IMR-90 (cell line): ENCODE results near the gene TMEM74B. TPM values are rescaled to one million over a fixed set of nuclear protein-coding genes. Genes with fewer than 3 reads are reported as not detected.

Experiments used
- ATAC-seq: fragments of 200-7000 bp; cut with Tn5 transposase; 2 replicates; pipeline ENCODE4 v1.9.1; 2020; ENCODE audit warnings: low read depth, mild to moderate bottlenecking, moderate library complexity
- BruUV-seq: library from RNA; stranded (reverse); fragments of 400-500 nt; replicated peaks from 2 replicates; lab custom pipeline; 2021; lab: Mats Ljungman, UMichigan
- CTCF ChIA-PET: fragments of 300-600 bp; formaldehyde crosslinking; extraction: SDS; loops from one replicate; lab custom pipeline; 2021; ENCODE audit warnings: antibody characterized with exemption; lab: Yijun Ruan, JAX
- POLR2A ChIA-PET: fragments of 300-600 bp; sonication (Branson Sonifier 250); formaldehyde crosslinking; loops from one replicate; lab custom pipeline; 2022; ENCODE audit warnings: antibody characterized with exemption; ENCODE audit not compliant: unreplicated experiment; lab: Charles Lee
- DNase-seq: peaks from one replicate; pipeline ENCODE4 v3.0.0; 2013
- H2AFZ ChIP-seq: replicated peaks from 2 replicates; pipeline ENCODE3; 2013; ENCODE audit warnings: low read length, mild to moderate bottlenecking; ENCODE audit not compliant: poor library complexity
- H2AK5ac ChIP-seq: 2 replicates; pipeline ENCODE4 v1.6.1; 2013; ENCODE audit warnings: low read depth, low read length, inconsistent platforms
- H2AK9ac ChIP-seq: replicated peaks from 2 replicates; pipeline ENCODE3; 2013; ENCODE audit warnings: mild to moderate bottlenecking, low read depth, low read length, moderate library complexity; ENCODE audit not compliant: poor library complexity
- H2BK120ac ChIP-seq: 2 replicates; pipeline ENCODE4 v1.6.1; 2013; ENCODE audit warnings: low read depth, low read length, inconsistent platforms
- H2BK15ac ChIP-seq: 3 replicates; pipeline ENCODE4 v1.6.1; 2013; ENCODE audit warnings: low read depth, low read length, inconsistent platforms
- H2BK20ac ChIP-seq: 2 replicates; pipeline ENCODE4 v1.6.1; 2013; ENCODE audit warnings: low read depth, mild to moderate bottlenecking, inconsistent platforms, low read length, moderate library complexity
- H2BK5ac ChIP-seq: 2 replicates; pipeline ENCODE4 v1.6.1; 2013; ENCODE audit warnings: mild to moderate bottlenecking, low read depth, low read length, inconsistent platforms; ENCODE audit not compliant: poor library complexity, severe bottlenecking
- H3K14ac ChIP-seq: replicated peaks from 2 replicates; pipeline ENCODE4 v1.6.1; 2013; ENCODE audit warnings: low read depth, low read length, inconsistent platforms
- H3K18ac ChIP-seq: 2 replicates; pipeline ENCODE4 v1.6.1; 2013; ENCODE audit warnings: low read depth, low read length, control low read depth
- H3K23ac ChIP-seq: 2 replicates; pipeline ENCODE4 v1.6.1; 2013; ENCODE audit warnings: low read depth, low read length, inconsistent platforms
- H3K27ac ChIP-seq: 2 replicates; pipeline ENCODE4 v1.5.1; 2013; ENCODE audit warnings: mild to moderate bottlenecking, control low read depth, low read length; ENCODE audit not compliant: insufficient read depth
- H3K27me3 ChIP-seq: 2 replicates; pipeline ENCODE4 v1.6.1; 2013; ENCODE audit warnings: low read length; ENCODE audit not compliant: control insufficient read depth, insufficient read depth
- H3K36me3 ChIP-seq: 2 replicates; pipeline ENCODE4 v1.6.1; 2013; ENCODE audit warnings: low read length, mixed read lengths; ENCODE audit not compliant: control insufficient read depth, insufficient read depth
- H3K4ac ChIP-seq: 2 replicates; pipeline ENCODE4 v1.6.1; 2013; ENCODE audit warnings: low read depth, low read length, inconsistent platforms
- H3K4me1 ChIP-seq: 2 replicates; pipeline ENCODE4 v1.6.1; 2013; ENCODE audit warnings: low read length, mixed read lengths; ENCODE audit not compliant: control insufficient read depth, insufficient read depth
- H3K4me2 ChIP-seq: 2 replicates; pipeline ENCODE4 v1.6.1; 2013; ENCODE audit warnings: low read depth, mild to moderate bottlenecking, control low read depth, low read length, moderate library complexity
- H3K4me3 ChIP-seq: 2 replicates; pipeline ENCODE4 v1.5.1; 2013; ENCODE audit warnings: low read depth, mild to moderate bottlenecking, control low read depth, low read length, moderate library complexity; ENCODE audit not compliant: insufficient read depth
- H3K56ac ChIP-seq: 2 replicates; pipeline ENCODE4 v1.6.1; 2013; ENCODE audit warnings: low read length, inconsistent platforms; ENCODE audit not compliant: insufficient read depth; ENCODE audit errors: extremely low read depth
- H3K79me1 ChIP-seq, 2 experiments: 2 replicates each; pipeline ENCODE4 v1.6.1; 2013; ENCODE audit warnings: low read length in 2 of 2, inconsistent platforms in 1 of 2, low read depth in 1 of 2
- H3K9ac ChIP-seq: 2 replicates; pipeline ENCODE4 v1.6.1; 2013; ENCODE audit warnings: low read depth, low read length, control low read depth
- H3K9me1 ChIP-seq: 2 replicates; pipeline ENCODE4 v1.6.1; 2013; ENCODE audit warnings: low read length, inconsistent platforms; ENCODE audit not compliant: insufficient read depth
- H3K9me3 ChIP-seq: 2 replicates; pipeline ENCODE4 v1.6.1; 2013; ENCODE audit warnings: low read length; ENCODE audit not compliant: control insufficient read depth, insufficient read depth
- H4K20me1 ChIP-seq: 2 replicates; pipeline ENCODE4 v1.6.1; 2013; ENCODE audit warnings: low read length, inconsistent platforms; ENCODE audit not compliant: insufficient read depth
- H4K5ac ChIP-seq: 2 replicates; pipeline ENCODE4 v1.6.1; 2013; ENCODE audit warnings: mild to moderate bottlenecking, low read depth, low read length, control low read depth
- H4K8ac ChIP-seq, 2 experiments: 2 replicates each; pipeline ENCODE4 v1.6.1; 2013; ENCODE audit warnings: low read depth in 2 of 2, low read length in 2 of 2, control low read depth in 1 of 2, inconsistent platforms in 1 of 2
- H4K91ac ChIP-seq: 2 replicates; pipeline ENCODE4 v1.6.1; 2013; ENCODE audit warnings: low read depth, low read length, inconsistent platforms; ENCODE audit not compliant: insufficient read depth
- BHLHE40 ChIP-seq: fragments of 150-350 bp; IDR thresholded peaks from 2 replicates; pipeline ENCODE4 v1.6.1; 2016; ENCODE audit warnings: mild to moderate bottlenecking, low read depth, low read length
- CEBPB ChIP-seq: IDR thresholded peaks from 2 replicates; pipeline ENCODE4 v1.6.1; 2012; ENCODE audit warnings: low read depth, low read length, improper control_type of control experiment
- CHD1 ChIP-seq: IDR thresholded peaks from 2 replicates; pipeline ENCODE4 v1.6.1; 2012; ENCODE audit warnings: low read depth, low read length, improper control_type of control experiment
- FOS ChIP-seq: fragments of 150-350 bp; IDR thresholded peaks from 2 replicates; pipeline ENCODE4 v1.6.1; 2016; ENCODE audit warnings: low read depth, low read length
- MAFK ChIP-seq: IDR thresholded peaks from 2 replicates; pipeline ENCODE4 v1.6.1; 2012; ENCODE audit warnings: low read depth, low read length, improper control_type of control experiment
- MAZ ChIP-seq: IDR thresholded peaks from 2 replicates; pipeline ENCODE4 v1.6.1; 2012; ENCODE audit warnings: low read depth, mild to moderate bottlenecking, low read length, improper control_type of control experiment, moderate library complexity, borderline replicate concordance
- NFE2L2 ChIP-seq: fragments of 150-350 bp; IDR thresholded peaks from 2 replicates; pipeline ENCODE4 v1.6.1; 2016; ENCODE audit warnings: low read depth, mild to moderate bottlenecking, low read length
- POLR2A ChIP-seq: IDR thresholded peaks from 2 replicates; pipeline ENCODE4 v1.6.1; 2012; ENCODE audit warnings: mild to moderate bottlenecking, low read depth, low read length
- RAD21 ChIP-seq: IDR thresholded peaks from 2 replicates; pipeline ENCODE4 v1.6.1; 2012; ENCODE audit warnings: low read length, improper control_type of control experiment
- RCOR1 ChIP-seq: IDR thresholded peaks from 2 replicates; pipeline ENCODE4 v1.6.1; 2012; ENCODE audit warnings: mild to moderate bottlenecking, low read length, improper control_type of control experiment; ENCODE audit not compliant: insufficient replicate concordance
- RFX5 ChIP-seq: IDR thresholded peaks from 2 replicates; pipeline ENCODE4 v1.8.0; 2012; ENCODE audit warnings: low read depth, mild to moderate bottlenecking, low read length, moderate library complexity
- SMC3 ChIP-seq: fragments of 150-350 bp; IDR thresholded peaks from 2 replicates; pipeline ENCODE4 v1.6.1; 2016; ENCODE audit warnings: low read depth, mild to moderate bottlenecking, antibody characterized with exemption, low read length, moderate library complexity
- WGBS, 2 experiments: methylation state at CpG; one replicate each; pipeline versions ENCODE4 v1.1.5 to v1.1.7; 2013; ENCODE audit warnings: missing lambda C conversion rate in 2 of 2; ENCODE audit not compliant: insufficient read length in 1 of 2; ENCODE audit errors: extremely low coverage in 2 of 2; 5-methylcytosine and 5-hydroxymethylcytosine counted together
- dilution Hi-C: fragments of 300-500 bp; cut with HindIII; formaldehyde crosslinking; loops from one replicate; pipeline ENCODE4 v1.14.3; 2018; ENCODE audit warnings: low sequenced_read_pairs; ENCODE audit not compliant: unreplicated experiment
- in situ Hi-C: fragments of 300-500 bp; cut with MboI; formaldehyde crosslinking; loops from 3 replicates; pipeline ENCODE4 v1.14.3; 2019; ENCODE audit warnings: low sequenced_read_pairs, inconsistent platforms, mixed read lengths
- intact Hi-C: fragments of 100-400 bp; cut with micrococcal nuclease; formaldehyde crosslinking; loops from 2 replicates; pipeline ENCODE4 v1.10.0; 2022
- polyA plus RNA-seq, 3 experiments: library from polyadenylated mRNA; depleted of rRNA; stranded (reverse); fragments of >200 nt; gene quantifications; 2 replicates each; pipeline ENCODE4 v1.2.3, GENCODE V29; 2012; ENCODE audit warnings: low replicate concordance in 1 of 3
- total RNA-seq: library from RNA; depleted of rRNA; stranded (reverse); fragments of >200 nt; gene quantifications from 2 replicates; pipeline ENCODE4 v1.2.3, GENCODE V29; 2012
- TF ChIP-seq, protein P1 (sequence below): conservative IDR thresholded peaks from 2 replicates; pipeline ENCODE4 v1.5.1; 2012; ENCODE audit warnings: mild to moderate bottlenecking, low read depth, low read length, improper control_type of control experiment
- TF ChIP-seq, protein P2 (sequence below): fragments of 150-350 bp; IDR thresholded peaks from 2 replicates; pipeline ENCODE4 v1.6.1; 2016; ENCODE audit warnings: low read depth, mild to moderate bottlenecking, low read length, moderate library complexity, borderline replicate concordance
- TF ChIP-seq, protein P3 (sequence below): fragments of 150-350 bp; IDR thresholded peaks from 2 replicates; pipeline ENCODE4 v1.6.1; 2017; ENCODE audit warnings: mild to moderate bottlenecking, antibody characterized with exemption, low read length, low read depth

The TMEM74B gene
- total and polyA plus RNA-seq, 2 of the 4 experiments (the other 2 are of a cell fraction): 0.03 TPM; not detected in 1

DNA sequence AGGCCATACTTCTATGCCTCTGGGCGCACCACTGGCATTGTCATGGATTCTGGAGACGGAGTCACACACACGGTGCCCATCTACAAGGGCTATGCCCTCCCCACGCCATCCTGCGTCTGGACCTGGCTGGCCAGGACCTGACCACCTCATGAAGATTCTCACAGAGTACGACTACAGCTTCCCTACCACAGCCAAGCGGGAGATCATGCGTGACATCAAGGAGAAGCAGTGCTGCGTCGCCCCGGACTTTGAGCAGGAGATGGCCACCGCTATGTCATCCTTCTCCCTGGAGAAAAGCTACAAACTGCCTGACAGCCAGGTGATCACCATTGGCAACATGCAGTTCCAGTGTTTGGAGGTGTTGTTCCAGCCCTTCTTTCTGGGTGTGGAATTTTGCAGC is 23.8 kb downstream of the TMEM74B start:
- no TSS peak for BruUV-seq
- Histone ChIP-seq H2BK5ac (no peak overlapping the region), H3K4me3 (no peak overlapping the region), H4K8ac (no peak overlapping the region), H2BK20ac (no peak overlapping the region), H4K20me1 (peaks cover 8% of the 10 kb centered on the region; the same call in 1 of the 2 replicates), H2AFZ (peak overlapping the region; percentile 33), H3K9me3 (no peaks in the 10 kb centered on the region), H2BK120ac (no peak overlapping the region), H3K27me3 (no peaks in the 10 kb centered on the region), H4K91ac (no peak overlapping the region), H2AK5ac (no peak overlapping the region), H3K23ac (no peak overlapping the region), H3K27ac (no peak overlapping the region), H3K9me1 (peaks cover 16% of the 10 kb centered on the region), H2AK9ac (peak overlapping the region; percentile 61), H3K4ac (no peak overlapping the region), H3K79me1 (peaks cover 3 to 16% of the 10 kb centered on the region in 2 experiments; a peak in 3 of 4 replicates), H3K9ac (no peak overlapping the region), H3K4me2 (no peak overlapping the region), H4K5ac (no peak overlapping the region), H3K4me1 (no peaks in the 10 kb centered on the region), H3K18ac (no peak overlapping the region), H3K14ac (no peak overlapping the region), H3K36me3 (peaks cover 49% of the 10 kb centered on the region), H3K56ac (no peak overlapping the region), H2BK15ac (no peak overlapping the region)
- dilution Hi-C loops: no loop called here
- TF ChIP-seq RFX5 (no peak), FOS (no peak), MAFK (no peak), POLR2A (no peak), RAD21 (no peak), NFE2L2 (no peak), CHD1 (no peak), RCOR1 (no peak), BHLHE40 (no peak), MAZ (no peak), SMC3 (no peak), CEBPB (no peak)
- TF ChIP-seq, protein P1, sequence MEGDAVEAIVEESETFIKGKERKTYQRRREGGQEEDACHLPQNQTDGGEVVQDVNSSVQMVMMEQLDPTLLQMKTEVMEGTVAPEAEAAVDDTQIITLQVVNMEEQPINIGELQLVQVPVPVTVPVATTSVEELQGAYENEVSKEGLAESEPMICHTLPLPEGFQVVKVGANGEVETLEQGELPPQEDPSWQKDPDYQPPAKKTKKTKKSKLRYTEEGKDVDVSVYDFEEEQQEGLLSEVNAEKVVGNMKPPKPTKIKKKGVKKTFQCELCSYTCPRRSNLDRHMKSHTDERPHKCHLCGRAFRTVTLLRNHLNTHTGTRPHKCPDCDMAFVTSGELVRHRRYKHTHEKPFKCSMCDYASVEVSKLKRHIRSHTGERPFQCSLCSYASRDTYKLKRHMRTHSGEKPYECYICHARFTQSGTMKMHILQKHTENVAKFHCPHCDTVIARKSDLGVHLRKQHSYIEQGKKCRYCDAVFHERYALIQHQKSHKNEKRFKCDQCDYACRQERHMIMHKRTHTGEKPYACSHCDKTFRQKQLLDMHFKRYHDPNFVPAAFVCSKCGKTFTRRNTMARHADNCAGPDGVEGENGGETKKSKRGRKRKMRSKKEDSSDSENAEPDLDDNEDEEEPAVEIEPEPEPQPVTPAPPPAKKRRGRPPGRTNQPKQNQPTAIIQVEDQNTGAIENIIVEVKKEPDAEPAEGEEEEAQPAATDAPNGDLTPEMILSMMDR: no peak
- TF ChIP-seq, protein P2, sequence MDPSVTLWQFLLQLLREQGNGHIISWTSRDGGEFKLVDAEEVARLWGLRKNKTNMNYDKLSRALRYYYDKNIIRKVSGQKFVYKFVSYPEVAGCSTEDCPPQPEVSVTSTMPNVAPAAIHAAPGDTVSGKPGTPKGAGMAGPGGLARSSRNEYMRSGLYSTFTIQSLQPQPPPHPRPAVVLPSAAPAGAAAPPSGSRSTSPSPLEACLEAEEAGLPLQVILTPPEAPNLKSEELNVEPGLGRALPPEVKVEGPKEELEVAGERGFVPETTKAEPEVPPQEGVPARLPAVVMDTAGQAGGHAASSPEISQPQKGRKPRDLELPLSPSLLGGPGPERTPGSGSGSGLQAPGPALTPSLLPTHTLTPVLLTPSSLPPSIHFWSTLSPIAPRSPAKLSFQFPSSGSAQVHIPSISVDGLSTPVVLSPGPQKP: no peak
- TF ChIP-seq, protein P3, sequence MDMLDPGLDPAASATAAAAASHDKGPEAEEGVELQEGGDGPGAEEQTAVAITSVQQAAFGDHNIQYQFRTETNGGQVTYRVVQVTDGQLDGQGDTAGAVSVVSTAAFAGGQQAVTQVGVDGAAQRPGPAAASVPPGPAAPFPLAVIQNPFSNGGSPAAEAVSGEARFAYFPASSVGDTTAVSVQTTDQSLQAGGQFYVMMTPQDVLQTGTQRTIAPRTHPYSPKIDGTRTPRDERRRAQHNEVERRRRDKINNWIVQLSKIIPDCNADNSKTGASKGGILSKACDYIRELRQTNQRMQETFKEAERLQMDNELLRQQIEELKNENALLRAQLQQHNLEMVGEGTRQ: no peak
- in situ Hi-C loops: no loop called here
- ChIA-PET CTCF (no interaction called here), POLR2A (no interaction called here)
- intact Hi-C loops: no loop called here
- WGBS, 2 experiments: 86% methylated on average over 3 of the region's 12 CpGs; no CpG with 5 or more reads in 1 of the 2 experiments
- ATAC-seq (no peak), DNase-seq (no peak)
